Measurements from ENCODE around the gene CTNNA2. TPM values are rescaled to one million over a fixed set of nuclear protein-coding genes. Genes with fewer than 3 reads are reported as not detected.

CTNNA2 gene
- total and polyA plus RNA-seq, 8 donors = 0.28 to 5.7 (median 0.44) TPM; not detected in 4

DNA sequence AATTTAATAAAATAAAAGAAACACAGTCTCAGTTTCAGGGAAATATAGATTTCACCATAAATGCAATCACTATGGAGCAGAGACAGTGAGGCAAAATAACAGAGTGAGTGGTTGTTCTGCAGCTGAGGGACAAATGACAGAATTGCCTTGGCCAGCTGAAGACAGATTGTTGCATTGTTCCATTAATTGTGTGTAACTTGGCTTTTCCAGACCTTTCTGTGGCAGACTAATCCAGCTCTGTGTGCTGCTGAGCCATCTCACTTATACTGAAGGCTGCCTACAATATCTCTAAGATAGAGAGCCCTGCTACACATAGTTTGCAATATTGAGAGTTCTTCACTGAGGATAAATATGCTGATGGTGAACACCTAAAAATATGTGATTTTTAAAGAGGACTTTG lies 780.2 kb downstream of the CTNNA2 start:
- TF ChIP-seq, protein P1, sequence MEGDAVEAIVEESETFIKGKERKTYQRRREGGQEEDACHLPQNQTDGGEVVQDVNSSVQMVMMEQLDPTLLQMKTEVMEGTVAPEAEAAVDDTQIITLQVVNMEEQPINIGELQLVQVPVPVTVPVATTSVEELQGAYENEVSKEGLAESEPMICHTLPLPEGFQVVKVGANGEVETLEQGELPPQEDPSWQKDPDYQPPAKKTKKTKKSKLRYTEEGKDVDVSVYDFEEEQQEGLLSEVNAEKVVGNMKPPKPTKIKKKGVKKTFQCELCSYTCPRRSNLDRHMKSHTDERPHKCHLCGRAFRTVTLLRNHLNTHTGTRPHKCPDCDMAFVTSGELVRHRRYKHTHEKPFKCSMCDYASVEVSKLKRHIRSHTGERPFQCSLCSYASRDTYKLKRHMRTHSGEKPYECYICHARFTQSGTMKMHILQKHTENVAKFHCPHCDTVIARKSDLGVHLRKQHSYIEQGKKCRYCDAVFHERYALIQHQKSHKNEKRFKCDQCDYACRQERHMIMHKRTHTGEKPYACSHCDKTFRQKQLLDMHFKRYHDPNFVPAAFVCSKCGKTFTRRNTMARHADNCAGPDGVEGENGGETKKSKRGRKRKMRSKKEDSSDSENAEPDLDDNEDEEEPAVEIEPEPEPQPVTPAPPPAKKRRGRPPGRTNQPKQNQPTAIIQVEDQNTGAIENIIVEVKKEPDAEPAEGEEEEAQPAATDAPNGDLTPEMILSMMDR (IDR thresholded peaks at IDR 0.05) = no peak
- no peak for TF ChIP-seq POLR2AphosphoS5 (IDR thresholded peaks at IDR 0.05)
- TF ChIP-seq POLR2A (IDR thresholded peaks at IDR 0.05) = no peak
- TF ChIP-seq EP300 (IDR thresholded peaks at IDR 0.05) = no peak
- intact Hi-C loops (cut with DNase I; ENCODE audit: low total_unique reads) = no loop called here
- Histone ChIP-seq H3K36me3 (no peaks in the 10 kb centered on the region), H3K27me3 (no peaks in the 10 kb centered on the region), H3K9me3 (no peaks in the 10 kb centered on the region), H3K27ac (no peak overlapping the region), H3K4me1 (peaks cover 0 to 8% (median 3%) of the 10 kb centered on the region in 4 donors), H3K4me3 (no peak overlapping the region)
- DNase-seq = peak in 1 of 2 donors; percentile 19

DNA sequence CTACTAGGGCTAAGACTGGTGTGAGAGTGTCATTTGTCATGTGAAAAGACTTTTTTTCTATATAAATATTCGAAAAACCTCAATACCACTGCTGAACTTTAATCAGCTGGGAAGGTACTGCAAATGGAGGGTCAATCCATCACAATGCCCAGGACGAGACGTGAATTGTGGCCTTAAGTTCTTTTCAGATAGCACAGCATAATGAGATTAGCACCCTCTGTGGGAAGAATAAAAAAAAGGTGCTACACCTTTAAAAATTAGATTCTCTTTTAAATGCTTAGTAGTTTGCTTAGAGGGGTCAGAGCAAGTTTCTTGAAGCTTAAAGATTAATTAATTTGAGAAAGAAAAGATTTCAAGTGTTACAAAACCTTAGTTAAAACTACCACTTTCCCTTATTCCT lies 786.1 kb downstream of the CTNNA2 start:
- Histone ChIP-seq H3K9me3 (no peaks in the 10 kb centered on the region), H3K4me3 (no peak overlapping the region), H3K4me1 (peaks cover 0 to 17% (median 12%) of the 10 kb centered on the region in 4 donors), H3K27ac (no peak overlapping the region), H3K27me3 (peaks cover 13 to 43% (median 21%) of the 10 kb centered on the region in 3 donors), H3K36me3 (no peaks in the 10 kb centered on the region)
- DNase-seq = no peak
- 41 to 58% (median 51%) methylated on average over 3 of the region's 3 CpGs for WGBS, 5 donors
- TF ChIP-seq POLR2AphosphoS5 (IDR thresholded peaks at IDR 0.05) (no peak), EP300 (IDR thresholded peaks at IDR 0.05) (no peak), POLR2A (IDR thresholded peaks at IDR 0.05) (no peak)
- TF ChIP-seq, protein P1 (IDR thresholded peaks at IDR 0.05) = no peak
- intact Hi-C loops (cut with DNase I; ENCODE audit: low total_unique reads) = no loop called here

DNA sequence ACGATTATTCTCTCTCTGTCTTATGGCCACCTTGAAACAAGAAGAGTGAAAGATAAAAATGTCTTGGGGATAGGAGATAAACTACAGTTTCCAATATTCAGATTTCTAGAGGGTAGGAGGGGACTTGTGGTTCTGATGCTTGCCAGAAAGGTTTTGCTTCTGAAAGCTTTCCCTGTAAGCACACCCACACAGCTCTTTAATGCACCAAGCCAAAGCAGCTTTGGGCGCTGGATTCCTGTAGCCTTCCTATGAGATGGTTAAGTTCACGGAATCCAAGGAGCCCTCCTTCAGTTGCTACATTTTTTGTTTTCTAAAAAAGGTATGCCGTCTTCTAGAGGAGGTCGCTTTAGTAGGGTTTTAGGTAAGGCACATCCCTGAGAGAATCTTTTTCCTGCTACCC lies 786.8 kb downstream of the CTNNA2 start:
- intact Hi-C loops (cut with DNase I; ENCODE audit: low total_unique reads) = no loop called here
- H3K27me3 ChIP-seq = peaks cover 13 to 51% (median 27%) of the 10 kb centered on the region in 3 donors
- no peak for DNase-seq

DNA sequence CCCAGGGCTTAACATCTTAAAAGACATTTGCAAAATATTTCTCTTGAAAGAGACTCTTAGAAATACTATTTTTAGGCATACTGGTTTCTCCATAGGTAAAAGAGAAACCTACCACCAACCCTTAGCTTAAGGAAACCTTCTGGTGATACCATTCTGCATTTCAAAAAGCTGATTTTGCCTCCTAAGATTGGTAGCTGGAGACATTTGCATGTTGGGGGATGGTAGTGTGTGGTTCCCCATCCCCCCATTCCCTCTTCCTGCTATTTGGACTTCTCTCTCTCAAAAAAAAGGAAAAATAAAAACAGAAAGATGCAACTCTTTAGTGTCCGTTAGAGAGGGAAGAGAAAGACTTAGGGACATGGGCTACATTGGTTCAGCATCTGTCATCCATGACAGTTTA lies 787.5 kb downstream of the CTNNA2 start:
- Histone ChIP-seq H3K27me3 (peaks cover 13 to 57% (median 33%) of the 10 kb centered on the region in 3 donors), H3K4me3 (no peak overlapping the region), H3K9me3 (no peaks in the 10 kb centered on the region), H3K27ac (no peak overlapping the region), H3K36me3 (no peaks in the 10 kb centered on the region), H3K4me1 (peaks cover 0 to 26% (median 21%) of the 10 kb centered on the region in 4 donors)
- intact Hi-C loops (cut with DNase I; ENCODE audit: low total_unique reads) = no loop called here
- no peak for DNase-seq
- 65 to 83% (median 78%) methylated on average over 1 of the region's 1 CpG for WGBS, 5 donors
- no peak for TF ChIP-seq POLR2A (IDR thresholded peaks at IDR 0.05)
- TF ChIP-seq EP300 (IDR thresholded peaks at IDR 0.05) = no peak
- TF ChIP-seq, protein P1 (IDR thresholded peaks at IDR 0.05) = no peak
- TF ChIP-seq POLR2AphosphoS5 (IDR thresholded peaks at IDR 0.05) = no peak

More for the DNA sequence above, 786.8 kb downstream of the CTNNA2 start:
- TF ChIP-seq POLR2A (IDR thresholded peaks at IDR 0.05) (no peak), POLR2AphosphoS5 (IDR thresholded peaks at IDR 0.05) (no peak), EP300 (IDR thresholded peaks at IDR 0.05) (no peak)
- TF ChIP-seq, protein P1 (IDR thresholded peaks at IDR 0.05) = no peak
- Histone ChIP-seq H3K36me3 (no peaks in the 10 kb centered on the region), H3K27ac (no peak overlapping the region), H3K9me3 (no peaks in the 10 kb centered on the region), H3K4me1 (peaks cover 0 to 24% (median 19%) of the 10 kb centered on the region in 4 donors), H3K4me3 (no peak overlapping the region)
- 54 to 71% (median 65%) methylated on average over 5 of the region's 5 CpGs for WGBS, 5 donors
